ENCODE data around the gene TENM4. TPM values are rescaled to one million over a fixed set of nuclear protein-coding genes. Genes with fewer than 3 reads are reported as not detected.

TENM4 gene
- total and polyA plus RNA-seq, 10 of the 15 experiments (the other 5 are each of a cell fraction or from before 2014, with no cell fraction given), result 0.03 to 0.12 (median 0.06) TPM; not detected in 7

- H3K27me3 ChIP-seq (replicated peaks in 1 of 2; ENCODE audit: control insufficient read depth in 2 of 2, insufficient read depth in 2 of 2, low read length in 1 of 2), result no peaks in the 10 kb centered on the region; a peak in 1 of 4 replicates
- 0 out of 2 replicates have a peak, but pooled peaks have one; percentile 51 for TF ChIP-seq NFYB (IDR thresholded peaks at IDR 0.05; ENCODE audit: insufficient read depth, low read depth, low read length)
- no peak for TF ChIP-seq TCF3 (IDR thresholded peaks at IDR 0.05; ENCODE audit: borderline replicate concordance, insufficient read depth, low read depth, low read length)
- TF ChIP-seq IRF5 (IDR thresholded peaks at IDR 0.05; ENCODE audit: borderline replicate concordance), result no peak
- peak; percentile 27 for TF ChIP-seq SIX5 (IDR thresholded peaks at IDR 0.05; ENCODE audit: low read depth, low read length, severe bottlenecking)
- peak; percentile 24 for TF ChIP-seq USF1 (IDR thresholded peaks at IDR 0.05; ENCODE audit: borderline replicate concordance, extremely low read length, insufficient read depth, low read depth, low read length)
- no peak overlapping the region for H3K4me2 ChIP-seq (ENCODE audit: control insufficient read depth, insufficient read depth)
- WGBS (ENCODE audit: insufficient coverage, insufficient replicate concordance, low lambda C conversion rate, missing lambda C conversion rate), result 33% methylated on average over 1 of the region's 1 CpG
- H3K79me2 ChIP-seq (ENCODE audit: control insufficient read depth, insufficient read depth, low read length), result no peaks in the 10 kb centered on the region
- CTCF ChIA-PET, result interaction anchor here (1.2 kb wide), 1 partner anchor 9 kb away, joined by 4 read pairs; no protein-coding TSS in a partner anchor
- H3K27ac ChIP-seq (ENCODE audit: control insufficient read depth, insufficient read depth), result no peak overlapping the region
- in situ Hi-C loops (cut with MboI) (no loop called here), intact Hi-C loops (cut with micrococcal nuclease; ENCODE audit: unreplicated experiment) (no loop called here)
- RAD21 ChIA-PET (ENCODE audit: unreplicated experiment), result no interaction called here
- BruUV-seq (replicated peaks), result no TSS peak
- DNase-seq (ENCODE audit: low read depth, low spot score) (no peak), FAIRE-seq (no peak), ATAC-seq (peak; percentile 47)
- no peak overlapping the region for H3K4me3 ChIP-seq
- POLR2A ChIA-PET, result no interaction called here
- no peaks in the 10 kb centered on the region for H3K36me3 ChIP-seq (ENCODE audit: control insufficient read depth in 2 of 2, insufficient read depth in 2 of 2, low read length in 1 of 2)
- H3K9me3 ChIP-seq (replicated peaks; ENCODE audit: control insufficient read depth, insufficient read depth, low read length), result no peaks in the 10 kb centered on the region; the same call in 2 of the 3 replicates
- no peaks in the 10 kb centered on the region for H3K4me1 ChIP-seq (ENCODE audit: control insufficient read depth, insufficient read depth, low read length)
- no peaks in the 10 kb centered on the region for H4K20me1 ChIP-seq (ENCODE audit: control insufficient read depth, insufficient read depth)
- no peak overlapping the region; the same call in 1 of the 2 replicates for H2AFZ ChIP-seq (ENCODE audit: control insufficient read depth, low read depth, low read length)
- no peak overlapping the region for H3K9ac ChIP-seq (ENCODE audit: control insufficient read depth, insufficient read depth, low read length)
- SMC1A ChIA-PET (ENCODE audit: uncharacterized antibody, unreplicated experiment), result no interaction called here
Measured at GRCh38 chr11:79092791-79093353, 348.0 kb downstream of the TENM4 start.
